Panc1 (cell line): Measurements from ENCODE around the gene TRAF4. TPM values are rescaled to one million over a fixed set of nuclear protein-coding genes. Genes with fewer than 3 reads are reported as not detected.

Experiments used
- ATAC-seq: fragments of 200-7000 bp; cut with Tn5 transposase; 2 replicates; pipeline ENCODE4 v1.9.1; 2020; ENCODE audit warnings: mild to moderate bottlenecking, moderate library complexity
- BruUV-seq: library from RNA; stranded (reverse); fragments of 400-500 nt; replicated peaks from 2 replicates; lab custom pipeline; 2021; lab: Mats Ljungman, UMichigan
- CTCF ChIA-PET: fragments of 300-600 bp; sonication (Branson Sonifier 250); formaldehyde crosslinking; loops from one replicate; lab custom pipeline; 2022; ENCODE audit warnings: antibody characterized with exemption; lab: Charles Lee
- POLR2A ChIA-PET: fragments of 300-600 bp; sonication (Branson Sonifier 250); formaldehyde crosslinking; loops from one replicate; lab custom pipeline; 2022; ENCODE audit warnings: antibody characterized with exemption; lab: Charles Lee
- DNase-seq: peaks from one replicate; pipeline ENCODE4 v3.0.0-alpha.2; 2010; ENCODE audit warnings: low read depth, low spot score
- H3K27ac ChIP-seq: 2 replicates; pipeline ENCODE4 v1.5.1; 2011; ENCODE audit warnings: mild to moderate bottlenecking, low read length, inconsistent platforms
- H3K27me3 ChIP-seq: fragments of 200-500 bp; sonication (Bioruptor generic); 2 replicates; pipeline ENCODE4 v1.6.0; 2014; ENCODE audit warnings: low read length, inconsistent platforms; ENCODE audit not compliant: control insufficient read depth, insufficient read depth
- H3K36me3 ChIP-seq: fragments of 200-500 bp; sonication (Bioruptor generic); 2 replicates; pipeline ENCODE4 v1.5.1; 2014; ENCODE audit warnings: inconsistent platforms, mild to moderate bottlenecking, low read length, moderate library complexity; ENCODE audit not compliant: control insufficient read depth, insufficient read depth
- H3K4me1 ChIP-seq: 2 replicates; pipeline ENCODE4 v1.5.1; 2011; ENCODE audit warnings: inconsistent platforms, mild to moderate bottlenecking, low read length, moderate library complexity; ENCODE audit not compliant: control insufficient read depth, insufficient read depth
- H3K4me3 ChIP-seq, 2 experiments: 2 replicates each; pipeline ENCODE4 v1.5.1; 2011 to 2012; ENCODE audit warnings: low read depth in 2 of 2, low read length in 2 of 2, mild to moderate bottlenecking in 2 of 2, inconsistent platforms in 1 of 2, moderate library complexity in 1 of 2
- H3K9me3 ChIP-seq: fragments of 200-500 bp; sonication (Bioruptor generic); 2 replicates; pipeline ENCODE4 v1.5.1; 2014; ENCODE audit warnings: low read depth, mild to moderate bottlenecking, inconsistent platforms, low read length, moderate library complexity; ENCODE audit not compliant: control insufficient read depth, insufficient read depth
- CTCF ChIP-seq: fragments of 450-650 bp; IDR thresholded peaks from 2 replicates; pipeline ENCODE4 v1.5.1; 2017; ENCODE audit warnings: mild to moderate bottlenecking
- POLR2AphosphoS5 ChIP-seq: IDR thresholded peaks from 2 replicates; pipeline ENCODE4 v1.6.1; 2012; ENCODE audit warnings: mild to moderate bottlenecking, low read depth, low read length, moderate library complexity
- REST ChIP-seq, 2 experiments: IDR thresholded peaks; 2 replicates each; pipeline ENCODE4 v1.6.1; 2011 to 2012; ENCODE audit warnings: low read depth in 2 of 2, control low read depth in 1 of 2, low read length in 1 of 2, mild to moderate bottlenecking in 1 of 2, moderate library complexity in 1 of 2; ENCODE audit not compliant: insufficient read depth in 1 of 2
- SIN3A ChIP-seq: IDR thresholded peaks from 2 replicates; pipeline ENCODE4 v1.6.1; 2012; ENCODE audit warnings: low read depth, mild to moderate bottlenecking, low read length, moderate library complexity, borderline replicate concordance; ENCODE audit not compliant: insufficient read depth
- TCF7L2 ChIP-seq: IDR thresholded peaks from 2 replicates; pipeline ENCODE4 v1.6.1; 2011; ENCODE audit warnings: mild to moderate bottlenecking, low read depth, low read length, inconsistent platforms
- in situ Hi-C: cut with HindIII; loops from 2 replicates; pipeline ENCODE4 v1.10.0; 2016; ENCODE audit warnings: low sequenced_read_pairs, low pct_unique_long_range_greater_than_20kb
- intact Hi-C: fragments of 100-400 bp; cut with micrococcal nuclease; formaldehyde crosslinking; loops from one replicate; pipeline ENCODE4 v1.10.0; 2022; ENCODE audit not compliant: unreplicated experiment
- total RNA-seq: library from RNA; stranded (reverse); gene quantifications from one replicate; pipeline ENCODE4 v1.2.1, GENCODE V29; 2021; ENCODE audit not compliant: unreplicated experiment

TRAF4 gene
- total RNA-seq, 1 experiment from 2014 or later: 108 TPM

GRCh38 chr17:28796062-28796461 lies 52.3 kb downstream of the TRAF4 start:
- Histone ChIP-seq H3K9me3 (no peaks in the 10 kb centered on the region), H3K4me1 (no peaks in the 10 kb centered on the region), H3K27ac (no peak overlapping the region), H3K27me3 (no peaks in the 10 kb centered on the region), H3K36me3 (no peaks in the 10 kb centered on the region), H3K4me3 (no peak overlapping the region)
- DNase-seq (no peak), ATAC-seq (no peak)
- POLR2A ChIA-PET: no interaction called here
- intact Hi-C loops (no loop called here), in situ Hi-C loops (no loop called here)
- CTCF ChIA-PET: no interaction called here
- TSS peak; percentile 49 for BruUV-seq
- TF ChIP-seq SIN3A (no peak), POLR2AphosphoS5 (no peak), REST (IDR thresholded peaks at IDR 0.05; ENCODE audit: insufficient read depth in 1 of 2, low read depth in 2 of 2, low read length in 1 of 2) (no peak), CTCF (no peak), TCF7L2 (no peak)

Other genes starting within 250 kb of the TRAF4 start
- not detected for gene FOXN1, start 237.7 kb upstream of the TRAF4 start, total RNA-seq
- 44.7 TPM for gene UNC119, start 191.4 kb upstream of the TRAF4 start, total RNA-seq
- gene PIGS, start 172.5 kb upstream of the TRAF4 start, total RNA-seq: 78.8 TPM
- 13.4 TPM for gene ALDOC, start 167.1 kb upstream of the TRAF4 start, total RNA-seq
- 152 TPM for gene SPAG5, start 145.0 kb upstream of the TRAF4 start, total RNA-seq
- 17.2 TPM for gene RSKR, start 129.8 kb upstream of the TRAF4 start, total RNA-seq
- 271 TPM for gene BLTP2, start 98.9 kb upstream of the TRAF4 start, total RNA-seq
- 72.1 TPM for gene SDF2, start 82.1 kb upstream of the TRAF4 start, total RNA-seq
- 108 TPM for gene SUPT6H, start 81.8 kb upstream of the TRAF4 start, total RNA-seq
- 4.9 TPM for gene PROCA1, start 32.1 kb upstream of the TRAF4 start, total RNA-seq
- gene RAB34, start 26.1 kb upstream of the TRAF4 start, total RNA-seq: 284 TPM
- 1,475 TPM for gene RPL23A, start 24.0 kb upstream of the TRAF4 start, total RNA-seq
- gene TLCD1, start 17.8 kb upstream of the TRAF4 start, total RNA-seq: 55.7 TPM
- 11.9 TPM for gene NEK8, start 15.2 kb upstream of the TRAF4 start, total RNA-seq
- gene FAM222B, start 98.8 kb downstream of the TRAF4 start, total RNA-seq: 38.5 TPM
- gene ERAL1, start 111.0 kb downstream of the TRAF4 start, total RNA-seq: 74.2 TPM
- gene FLOT2, start 153.7 kb downstream of the TRAF4 start, total RNA-seq: 110 TPM
- gene DHRS13, start 159.1 kb downstream of the TRAF4 start, total RNA-seq: 5.2 TPM
- 79.1 TPM for gene PHF12, start 207.5 kb downstream of the TRAF4 start, total RNA-seq